Neural progenitor cell (in vitro differentiated cells): ENCODE data around the gene CACHD1.

ENCODE experiments used
- EZH2 ChIP-seq: fragments of 200-600 bp; sonication (generic); IDR thresholded peaks from 2 replicates; pipeline ENCODE4 v1.6.1; 2017; ENCODE audit warnings: antibody characterized with exemption, mild to moderate bottlenecking, moderate library complexity
- EZH2phosphoT487 ChIP-seq: fragments of 200-600 bp; sonication (generic); IDR thresholded peaks from 2 replicates; pipeline ENCODE4 v1.6.1; 2017; ENCODE audit warnings: antibody characterized with exemption
- TF ChIP-seq, protein P1 (sequence below): fragments of 200-600 bp; sonication (generic); IDR thresholded peaks from 2 replicates; pipeline ENCODE4 v1.5.1; 2017; ENCODE audit warnings: antibody characterized with exemption, mild to moderate bottlenecking

DNA sequence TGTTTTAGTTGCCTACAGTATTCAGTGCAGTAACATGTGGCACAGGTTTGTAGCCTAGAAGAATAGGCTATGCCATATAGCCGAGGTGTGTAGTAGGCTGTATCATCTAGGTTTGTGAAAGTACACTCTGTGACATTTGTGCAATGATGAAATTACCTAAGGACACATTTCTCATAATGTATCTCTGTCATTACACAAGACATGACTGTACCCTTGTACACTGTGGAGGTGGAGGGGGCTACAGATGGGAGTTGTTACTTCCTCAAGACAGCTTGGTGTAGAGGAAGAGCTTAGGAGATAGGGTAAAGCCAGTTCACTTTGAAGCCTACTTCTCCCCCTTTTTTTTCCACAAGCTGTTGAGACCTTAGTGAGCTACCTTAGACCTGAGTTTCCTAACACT is 215.3 kb downstream of the CACHD1 start:
- TF ChIP-seq, protein P1, sequence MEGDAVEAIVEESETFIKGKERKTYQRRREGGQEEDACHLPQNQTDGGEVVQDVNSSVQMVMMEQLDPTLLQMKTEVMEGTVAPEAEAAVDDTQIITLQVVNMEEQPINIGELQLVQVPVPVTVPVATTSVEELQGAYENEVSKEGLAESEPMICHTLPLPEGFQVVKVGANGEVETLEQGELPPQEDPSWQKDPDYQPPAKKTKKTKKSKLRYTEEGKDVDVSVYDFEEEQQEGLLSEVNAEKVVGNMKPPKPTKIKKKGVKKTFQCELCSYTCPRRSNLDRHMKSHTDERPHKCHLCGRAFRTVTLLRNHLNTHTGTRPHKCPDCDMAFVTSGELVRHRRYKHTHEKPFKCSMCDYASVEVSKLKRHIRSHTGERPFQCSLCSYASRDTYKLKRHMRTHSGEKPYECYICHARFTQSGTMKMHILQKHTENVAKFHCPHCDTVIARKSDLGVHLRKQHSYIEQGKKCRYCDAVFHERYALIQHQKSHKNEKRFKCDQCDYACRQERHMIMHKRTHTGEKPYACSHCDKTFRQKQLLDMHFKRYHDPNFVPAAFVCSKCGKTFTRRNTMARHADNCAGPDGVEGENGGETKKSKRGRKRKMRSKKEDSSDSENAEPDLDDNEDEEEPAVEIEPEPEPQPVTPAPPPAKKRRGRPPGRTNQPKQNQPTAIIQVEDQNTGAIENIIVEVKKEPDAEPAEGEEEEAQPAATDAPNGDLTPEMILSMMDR = no peak
- TF ChIP-seq EZH2 (no peak), EZH2phosphoT487 (no peak)
